ENCODE data around the gene CTDSP2.

CTDSP2 gene

GRCh38 chr12:57815177-57816000 lies 31.1 kb downstream of the CTDSP2 start:
- DNase-seq (ENCODE audit: low spot score) = no peak

GRCh38 chr12:57813971-57814772 lies 32.4 kb downstream of the CTDSP2 start:
- DNase-seq (ENCODE audit: low spot score) = no peak

- DNase-seq (ENCODE audit: low spot score) = no peak
Measured at GRCh38 chr12:57813111-57813970, 33.2 kb downstream of the CTDSP2 start.

- no peak for DNase-seq (ENCODE audit: low spot score)
Measured at GRCh38 chr12:57811028-57811755, 35.3 kb downstream of the CTDSP2 start.

GRCh38 chr12:57810450-57810849 lies 36.1 kb downstream of the CTDSP2 start:
- DNase-seq (ENCODE audit: low spot score) = no peak

GRCh38 chr12:57809425-57809824 lies 37.1 kb downstream of the CTDSP2 start:
- DNase-seq (ENCODE audit: low spot score) = no peak

- no peak for DNase-seq (ENCODE audit: low spot score)
Measured at GRCh38 chr12:57808351-57808750, 38.2 kb downstream of the CTDSP2 start.

GRCh38 chr12:57807285-57807684 lies 39.2 kb downstream of the CTDSP2 start:
- DNase-seq (ENCODE audit: low spot score) = no peak

GRCh38 chr12:57806677-57807076 lies 39.9 kb downstream of the CTDSP2 start:
- DNase-seq (ENCODE audit: low spot score) = no peak

GRCh38 chr12:57803319-57803893 lies 43.1 kb downstream of the CTDSP2 start:
- DNase-seq (ENCODE audit: low spot score) = peak; percentile 75

GRCh38 chr12:57802607-57803006 lies 43.9 kb downstream of the CTDSP2 start:
- DNase-seq (ENCODE audit: low spot score) = no peak

GRCh38 chr12:57800965-57801364 lies 45.6 kb downstream of the CTDSP2 start:
- DNase-seq (ENCODE audit: low spot score) = no peak

GRCh38 chr12:57797933-57798332 lies 48.6 kb downstream of the CTDSP2 start:
- no peak for DNase-seq (ENCODE audit: low spot score)

GRCh38 chr12:57796996-57797395 lies 49.5 kb downstream of the CTDSP2 start:
- DNase-seq (ENCODE audit: low spot score) = no peak

GRCh38 chr12:57795354-57795753 lies 51.2 kb downstream of the CTDSP2 start:
- DNase-seq (ENCODE audit: low spot score) = no peak

- no peak for DNase-seq (ENCODE audit: low spot score)
Measured at GRCh38 chr12:57793920-57794319, 52.6 kb downstream of the CTDSP2 start.

GRCh38 chr12:57783861-57784260 lies 62.7 kb downstream of the CTDSP2 start:
- DNase-seq (ENCODE audit: low spot score) = no peak

- DNase-seq (ENCODE audit: low spot score) = no peak
Measured at GRCh38 chr12:57783466-57783801, 63.1 kb downstream of the CTDSP2 start.

GRCh38 chr12:57782608-57783465 lies 63.7 kb downstream of the CTDSP2 start, which contains the start of gene TSFM:
TSFM (plus strand) TSS chr12:57782787; CDS start chr12:57782802, 15 bp downstream.
- DNase-seq (ENCODE audit: low spot score) = peak; percentile 79

GRCh38 chr12:57782243-57782607 lies 64.3 kb downstream of the CTDSP2 start:
- no peak for DNase-seq (ENCODE audit: low spot score)

Data from HuH-7 (cell line).